PC-9 (cell line): ENCODE results near the gene MYCL.

Experiments
- EZH2 ChIP-seq: fragments of 200-600 bp; sonication (generic); IDR thresholded peaks from 2 replicates; pipeline ENCODE4 v1.8.0; 2017; ENCODE audit warnings: antibody characterized with exemption, low read depth
- TF ChIP-seq, protein P1 (sequence below): fragments of 200-600 bp; sonication (generic); conservative IDR thresholded peaks from 2 replicates; pipeline ENCODE4 v1.6.1; 2017; ENCODE audit warnings: mixed run types, antibody characterized with exemption, mild to moderate bottlenecking, moderate library complexity

DNA sequence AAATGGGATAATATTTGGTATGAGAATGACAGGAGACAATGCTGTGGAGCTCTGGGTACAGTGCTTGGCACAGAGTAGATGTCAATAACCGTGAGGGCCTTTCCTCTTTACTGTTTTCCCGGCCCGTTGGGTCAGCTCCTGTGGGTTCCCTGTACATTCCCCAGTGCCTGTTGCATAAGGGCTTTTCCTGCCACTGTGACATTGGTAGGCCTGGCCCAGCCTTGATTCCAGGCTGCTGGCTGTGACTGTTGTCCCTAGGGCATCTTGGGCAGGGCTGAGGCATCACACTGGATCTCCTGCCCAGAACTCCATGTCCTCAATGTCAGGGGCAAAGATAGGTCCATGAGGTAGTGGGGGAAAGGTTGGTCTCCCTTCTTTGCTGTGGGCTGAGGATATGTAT lies 25.8 kb upstream of the MYCL start:
- TF ChIP-seq, protein P1, sequence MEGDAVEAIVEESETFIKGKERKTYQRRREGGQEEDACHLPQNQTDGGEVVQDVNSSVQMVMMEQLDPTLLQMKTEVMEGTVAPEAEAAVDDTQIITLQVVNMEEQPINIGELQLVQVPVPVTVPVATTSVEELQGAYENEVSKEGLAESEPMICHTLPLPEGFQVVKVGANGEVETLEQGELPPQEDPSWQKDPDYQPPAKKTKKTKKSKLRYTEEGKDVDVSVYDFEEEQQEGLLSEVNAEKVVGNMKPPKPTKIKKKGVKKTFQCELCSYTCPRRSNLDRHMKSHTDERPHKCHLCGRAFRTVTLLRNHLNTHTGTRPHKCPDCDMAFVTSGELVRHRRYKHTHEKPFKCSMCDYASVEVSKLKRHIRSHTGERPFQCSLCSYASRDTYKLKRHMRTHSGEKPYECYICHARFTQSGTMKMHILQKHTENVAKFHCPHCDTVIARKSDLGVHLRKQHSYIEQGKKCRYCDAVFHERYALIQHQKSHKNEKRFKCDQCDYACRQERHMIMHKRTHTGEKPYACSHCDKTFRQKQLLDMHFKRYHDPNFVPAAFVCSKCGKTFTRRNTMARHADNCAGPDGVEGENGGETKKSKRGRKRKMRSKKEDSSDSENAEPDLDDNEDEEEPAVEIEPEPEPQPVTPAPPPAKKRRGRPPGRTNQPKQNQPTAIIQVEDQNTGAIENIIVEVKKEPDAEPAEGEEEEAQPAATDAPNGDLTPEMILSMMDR, result no peak
- no peak for TF ChIP-seq EZH2
